ENCODE measurements around the gene MAPK7. TPM values are rescaled to one million over a fixed set of nuclear protein-coding genes. Genes with fewer than 3 reads are reported as not detected.

Gene MAPK7
- total RNA-seq, 1 experiment from 2014 or later = 20.8 TPM

GRCh38 chr17:19381741-19382444 is 3.6 kb downstream of the MAPK7 start:
- POLR2A ChIA-PET = no interaction called here
- H3K4me3 ChIP-seq (ENCODE audit: low read depth, low read length) = no peak overlapping the region
- no peak for DNase-seq
- H3K9me3 Mint-ChIP-seq (ENCODE audit: unreplicated experiment) = no peaks in the 10 kb centered on the region
- no peaks in the 10 kb centered on the region for H3K27me3 ChIP-seq (replicated peaks; ENCODE audit: control insufficient read depth, insufficient read depth, low read length)
- H3K4me1 ChIP-seq = peaks cover 11% of the 10 kb centered on the region
- peaks cover 5% of the 10 kb centered on the region for H3K36me3 ChIP-seq (ENCODE audit: control insufficient read depth, insufficient read depth, low read length)
- no peaks in the 10 kb centered on the region for H3K4me1 Mint-ChIP-seq (ENCODE audit: low read depth, unreplicated experiment)
- no peaks in the 10 kb centered on the region for H3K27me3 Mint-ChIP-seq (ENCODE audit: insufficient read depth, unreplicated experiment)
- intact Hi-C loops (cut with micrococcal nuclease; ENCODE audit: unreplicated experiment) = no loop called here
- H3K9me3 ChIP-seq = no peaks in the 10 kb centered on the region
- H3K4me3 Mint-ChIP-seq (ENCODE audit: unreplicated experiment) = no peak overlapping the region
- TF ChIP-seq CTCF (IDR thresholded peaks at IDR 0.05; ENCODE audit: insufficient read depth in 1 of 2, low read depth in 1 of 2, low read length in 1 of 2, severe bottlenecking in 1 of 2, unreplicated experiment in 1 of 2) = no peak
- no TSS peak for BruUV-seq (replicated peaks)
- H3K36me3 Mint-ChIP-seq (ENCODE audit: insufficient read depth, unreplicated experiment) = peaks cover 72% of the 10 kb centered on the region
- CTCF ChIA-PET = no interaction called here
- H3K27ac Mint-ChIP-seq (ENCODE audit: unreplicated experiment) = no peak overlapping the region

- H3K4me3 ChIP-seq (ENCODE audit: low read depth, low read length) = no peak overlapping the region
- BruUV-seq (replicated peaks) = no TSS peak
- peaks cover 15% of the 10 kb centered on the region for H3K4me1 ChIP-seq
- H3K9me3 ChIP-seq = no peaks in the 10 kb centered on the region
- Mint-ChIP-seq H3K36me3 (ENCODE audit: insufficient read depth, unreplicated experiment) (peaks cover 63% of the 10 kb centered on the region), H3K9me3 (ENCODE audit: unreplicated experiment) (no peaks in the 10 kb centered on the region), H3K4me3 (ENCODE audit: unreplicated experiment) (no peak overlapping the region), H3K27me3 (ENCODE audit: insufficient read depth, unreplicated experiment) (no peaks in the 10 kb centered on the region), H3K27ac (ENCODE audit: unreplicated experiment) (no peak overlapping the region), H3K4me1 (ENCODE audit: low read depth, unreplicated experiment) (peaks cover 4% of the 10 kb centered on the region)
- no peaks in the 10 kb centered on the region for H3K27me3 ChIP-seq (replicated peaks; ENCODE audit: control insufficient read depth, insufficient read depth, low read length)
- ChIA-PET CTCF (no interaction called here), POLR2A (no interaction called here)
- no peak for DNase-seq
- intact Hi-C loops (cut with micrococcal nuclease; ENCODE audit: unreplicated experiment) = no loop called here
- no peak for TF ChIP-seq CTCF (IDR thresholded peaks at IDR 0.05; ENCODE audit: insufficient read depth in 1 of 2, low read depth in 1 of 2, low read length in 1 of 2, severe bottlenecking in 1 of 2, unreplicated experiment in 1 of 2)
- peaks cover 5% of the 10 kb centered on the region for H3K36me3 ChIP-seq (ENCODE audit: control insufficient read depth, insufficient read depth, low read length)
These were observed 4.5 kb downstream of the MAPK7 start for GRCh38 chr17:19382531-19383444.

- Histone ChIP-seq H3K4me1 (peaks cover 22% of the 10 kb centered on the region), H3K9me3 (no peaks in the 10 kb centered on the region), H3K36me3 (ENCODE audit: control insufficient read depth, insufficient read depth, low read length) (peaks cover 5% of the 10 kb centered on the region), H3K27me3 (replicated peaks; ENCODE audit: control insufficient read depth, insufficient read depth, low read length) (no peaks in the 10 kb centered on the region), H3K4me3 (ENCODE audit: low read depth, low read length) (no peak overlapping the region)
- intact Hi-C loops (cut with micrococcal nuclease; ENCODE audit: unreplicated experiment) = no loop called here
- DNase-seq = no peak
- POLR2A ChIA-PET = no interaction called here
- BruUV-seq (replicated peaks) = no TSS peak
- Mint-ChIP-seq H3K4me3 (ENCODE audit: unreplicated experiment) (no peak overlapping the region), H3K27me3 (ENCODE audit: insufficient read depth, unreplicated experiment) (no peaks in the 10 kb centered on the region), H3K36me3 (ENCODE audit: insufficient read depth, unreplicated experiment) (peaks cover 52% of the 10 kb centered on the region), H3K4me1 (ENCODE audit: low read depth, unreplicated experiment) (peaks cover 8% of the 10 kb centered on the region), H3K27ac (ENCODE audit: unreplicated experiment) (no peak overlapping the region), H3K9me3 (ENCODE audit: unreplicated experiment) (no peaks in the 10 kb centered on the region)
- CTCF ChIA-PET = no interaction called here
- no peak for TF ChIP-seq CTCF (IDR thresholded peaks at IDR 0.05; ENCODE audit: insufficient read depth in 1 of 2, low read depth in 1 of 2, low read length in 1 of 2, severe bottlenecking in 1 of 2, unreplicated experiment in 1 of 2)
These were observed 5.6 kb downstream of the MAPK7 start for GRCh38 chr17:19383681-19384470.
